H9 (cell line): ENCODE results near the gene NET1. TPM values are rescaled to one million over a fixed set of nuclear protein-coding genes. Genes with fewer than 3 reads are reported as not detected.

Experiments used
- DNase-seq: peaks from one replicate; pipeline ENCODE4 v3.0.0-alpha.2; 2017
- H2AFZ ChIP-seq: one replicate; pipeline ENCODE4 v1.6.1; 2013; ENCODE audit warnings: mild to moderate bottlenecking, low read length, control low read depth, moderate library complexity
- H2AK5ac ChIP-seq: 2 replicates; pipeline ENCODE4 v1.6.1; 2013; ENCODE audit warnings: low read length, control low read depth, mixed read lengths; ENCODE audit not compliant: insufficient read length
- H2BK120ac ChIP-seq: one replicate; pipeline ENCODE4 v1.6.1; 2013; ENCODE audit warnings: low read depth, mild to moderate bottlenecking, low read length, control low read depth, inconsistent platforms; ENCODE audit not compliant: poor library complexity, severe bottlenecking
- H2BK12ac ChIP-seq: 2 replicates; pipeline ENCODE4 v1.6.1; 2013; ENCODE audit warnings: low read length, control low read depth, mixed read lengths, low read depth; ENCODE audit not compliant: insufficient read length
- H2BK15ac ChIP-seq: 2 replicates; pipeline ENCODE4 v1.6.1; 2013; ENCODE audit warnings: low read depth, low read length, control low read depth
- H2BK20ac ChIP-seq: one replicate; pipeline ENCODE4 v1.6.1; 2013; ENCODE audit warnings: low read depth, mild to moderate bottlenecking, low read length, control low read depth, inconsistent platforms; ENCODE audit not compliant: poor library complexity, severe bottlenecking
- H2BK5ac ChIP-seq: 2 replicates; pipeline ENCODE4 v1.6.1; 2013; ENCODE audit warnings: low read length, control low read depth, mixed read lengths; ENCODE audit not compliant: insufficient read length
- H3K14ac ChIP-seq: 2 replicates; pipeline ENCODE4 v1.6.1; 2013; ENCODE audit warnings: low read length, control low read depth; ENCODE audit not compliant: insufficient read depth
- H3K18ac ChIP-seq: 2 replicates; pipeline ENCODE4 v1.6.1; 2013; ENCODE audit warnings: low read depth, mild to moderate bottlenecking, mixed read lengths, low read length, control low read depth; ENCODE audit not compliant: insufficient read length
- H3K23ac ChIP-seq: 2 replicates; pipeline ENCODE4 v1.6.1; 2013; ENCODE audit warnings: low read length, control low read depth, mixed read lengths, low read depth; ENCODE audit not compliant: insufficient read length
- H3K23me2 ChIP-seq: 2 replicates; pipeline ENCODE4 v1.6.1; 2013; ENCODE audit warnings: low read depth, mild to moderate bottlenecking, mixed read lengths, low read length, control low read depth; ENCODE audit not compliant: insufficient read length, poor library complexity, severe bottlenecking
- H3K27ac ChIP-seq: 2 replicates; pipeline ENCODE4 v1.5.1; 2013; ENCODE audit warnings: low read length, control low read depth, mixed read lengths, low read depth; ENCODE audit not compliant: insufficient read length
- H3K27me3 ChIP-seq: 2 replicates; pipeline ENCODE4 v1.6.1; 2013; ENCODE audit warnings: low read length, control low read depth, inconsistent platforms; ENCODE audit not compliant: insufficient read depth
- H3K4ac ChIP-seq: 2 replicates; pipeline ENCODE4 v1.6.1; 2013; ENCODE audit warnings: low read depth, mild to moderate bottlenecking, control low read depth, inconsistent platforms, low read length, moderate library complexity
- H3K4me1 ChIP-seq: 2 replicates; pipeline ENCODE4 v1.6.1; 2013; ENCODE audit warnings: low read length, control low read depth, inconsistent platforms; ENCODE audit not compliant: insufficient read depth
- H3K4me2 ChIP-seq: 2 replicates; pipeline ENCODE4 v1.6.1; 2013; ENCODE audit warnings: low read length, control low read depth, mixed read lengths; ENCODE audit not compliant: insufficient read length, insufficient read depth
- H3K56ac ChIP-seq: 2 replicates; pipeline ENCODE4 v1.6.1; 2013; ENCODE audit warnings: low read depth, mild to moderate bottlenecking, mixed read lengths, low read length, control low read depth; ENCODE audit not compliant: insufficient read length
- H3K79me1 ChIP-seq: 2 replicates; pipeline ENCODE4 v1.6.1; 2013; ENCODE audit warnings: low read depth, mild to moderate bottlenecking, moderate library complexity, low read length, control low read depth, inconsistent platforms; ENCODE audit not compliant: insufficient read depth, poor library complexity, severe bottlenecking
- H3K79me2 ChIP-seq: 2 replicates; pipeline ENCODE4 v1.6.1; 2013; ENCODE audit warnings: low read length, control low read depth, inconsistent platforms; ENCODE audit not compliant: insufficient read depth
- H3K9ac ChIP-seq: 2 replicates; pipeline ENCODE4 v1.6.1; 2013; ENCODE audit warnings: low read length, control low read depth, mixed read lengths; ENCODE audit not compliant: insufficient read length; ENCODE audit errors: extremely low read depth
- H3K9me3 ChIP-seq: one replicate; pipeline ENCODE4 v1.6.1; 2013; ENCODE audit warnings: low read depth, low read length, inconsistent platforms; ENCODE audit not compliant: control insufficient read depth
- H3T11ph ChIP-seq: one replicate; pipeline ENCODE4 v1.6.1; 2013; ENCODE audit warnings: mild to moderate bottlenecking, low read length, control low read depth, inconsistent platforms
- H4K20me1 ChIP-seq: one replicate; pipeline ENCODE4 v1.6.1; 2013; ENCODE audit not compliant: control insufficient read depth, insufficient read length, insufficient read depth
- H4K5ac ChIP-seq: 2 replicates; pipeline ENCODE4 v1.6.1; 2013; ENCODE audit warnings: low read depth, mild to moderate bottlenecking, mixed read lengths, low read length, control low read depth; ENCODE audit not compliant: insufficient read length
- H4K8ac ChIP-seq: replicated peaks from 2 replicates; pipeline ENCODE4 v1.6.1; 2013; ENCODE audit warnings: low read length, control low read depth, mixed read lengths, low read depth; ENCODE audit not compliant: insufficient read length
- H4K91ac ChIP-seq: 2 replicates; pipeline ENCODE4 v1.6.1; 2013; ENCODE audit warnings: low read depth, mild to moderate bottlenecking, moderate library complexity, mixed read lengths, low read length, control low read depth; ENCODE audit not compliant: insufficient read length
- H3K27ac Mint-ChIP-seq, 3 experiments: 2 replicates in 2 of 3; 3 replicates in 1 of 3; pipeline ENCODE4 v1.8.0; 2020 to 2021; ENCODE audit warnings: mixed read lengths in 3 of 3, mild to moderate bottlenecking in 1 of 3, moderate library complexity in 1 of 3
- H3K27me3 Mint-ChIP-seq: 2 replicates; pipeline ENCODE4 v1.8.0; 2021; ENCODE audit warnings: low read depth, mild to moderate bottlenecking, moderate library complexity, mixed read lengths
- H3K36me3 Mint-ChIP-seq, 3 experiments: 2 replicates in 2 of 3; 3 replicates in 1 of 3; pipeline ENCODE4 v1.8.0; 2020 to 2021; ENCODE audit warnings: low read depth in 3 of 3, mixed read lengths in 3 of 3; ENCODE audit not compliant: insufficient read depth in 1 of 3
- H3K4me1 Mint-ChIP-seq, 2 experiments: 2 replicates each; pipeline ENCODE4 v1.8.0; 2020; ENCODE audit warnings: mixed read lengths in 2 of 2
- H3K4me3 Mint-ChIP-seq, 2 experiments: 2 replicates in 1 of 2; 3 replicates in 1 of 2; pipeline ENCODE4 v1.8.0; 2020 to 2021; ENCODE audit warnings: mild to moderate bottlenecking in 2 of 2, mixed read lengths in 2 of 2, moderate library complexity in 1 of 2
- H3K9me3 Mint-ChIP-seq, 2 experiments: 2 replicates in 1 of 2; 3 replicates in 1 of 2; pipeline ENCODE4 v1.8.0; 2020; ENCODE audit warnings: mild to moderate bottlenecking in 2 of 2, mixed read lengths in 2 of 2, moderate library complexity in 1 of 2
- CTCF ChIP-seq: fragments of 200-600 bp; sonication (generic); conservative IDR thresholded peaks from 3 replicates; pipeline ENCODE4 v1.8.0; 2021; ENCODE audit warnings: antibody characterized with exemption, mild to moderate bottlenecking
- WGBS: extraction: QIAGEN DNeasy Blood & Tissue Kit; methylation state at CpG from one replicate; pipeline ENCODE4 v1.1.7; 2013; ENCODE audit warnings: missing lambda C conversion rate, low lambda C conversion rate, mixed read lengths; ENCODE audit not compliant: insufficient read length; ENCODE audit errors: extremely low coverage; 5-methylcytosine and 5-hydroxymethylcytosine counted together
- total RNA-seq: library from RNA; stranded (reverse); gene quantifications from 2 replicates; pipeline ENCODE4 v1.2.1, GENCODE V29; 2021

Gene NET1
- total RNA-seq, 1 experiment from 2014 or later: 50.6 TPM

DNA sequence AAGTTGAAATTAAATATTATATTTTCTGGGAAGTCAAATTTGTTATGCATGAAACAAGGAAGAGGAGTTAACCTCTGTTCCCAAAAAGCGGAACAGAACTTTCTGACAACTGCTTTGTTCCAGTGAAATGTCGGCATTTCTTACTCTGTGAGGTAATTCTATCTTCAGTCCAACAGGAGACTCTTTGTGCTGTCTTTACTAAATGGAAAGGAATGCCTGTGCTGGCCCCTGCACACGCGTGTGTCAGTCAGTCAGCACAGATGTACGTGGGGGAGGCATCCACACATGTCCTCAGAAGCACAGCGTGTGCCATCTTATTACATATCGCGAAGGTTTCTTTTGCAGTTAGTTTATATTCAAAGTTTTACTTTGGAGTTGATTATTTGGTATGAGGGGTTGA is 37.5 kb downstream of the NET1 start:
- Histone ChIP-seq H4K8ac (no peak overlapping the region), H4K20me1 (no peaks in the 10 kb centered on the region), H3T11ph (no peak overlapping the region), H3K18ac (no peak overlapping the region), H3K14ac (no peak overlapping the region), H3K23me2 (no peaks in the 10 kb centered on the region), H2BK5ac (no peak overlapping the region), H2BK120ac (no peak overlapping the region), H2AFZ (no peak overlapping the region), H3K9me3 (no peaks in the 10 kb centered on the region), H2BK15ac (no peak overlapping the region), H2AK5ac (no peak overlapping the region), H3K9ac (no peak overlapping the region), H4K5ac (no peak overlapping the region), H3K23ac (no peak overlapping the region), H3K4me2 (no peak overlapping the region), H3K79me2 (peaks cover 14% of the 10 kb centered on the region; the same call in 1 of the 2 replicates), H3K79me1 (no peaks in the 10 kb centered on the region), H3K56ac (no peak overlapping the region), H3K4me1 (no peaks in the 10 kb centered on the region; the same call in 1 of the 2 replicates), H3K27ac (no peak overlapping the region), H2BK12ac (no peak overlapping the region), H3K27me3 (no peaks in the 10 kb centered on the region), H2BK20ac (no peak overlapping the region), H3K4ac (no peak overlapping the region), H4K91ac (no peak overlapping the region)
- Mint-ChIP-seq H3K27ac (peak overlapping the region; percentile 85 to 96 (median 91); a peak in 5 of 7 replicates), H3K4me1 (peaks cover 28 to 29% of the 10 kb centered on the region in 2 experiments), H3K36me3 (peaks cover 33 to 35% (median 34%) of the 10 kb centered on the region in 3 experiments), H3K9me3 (no peaks in the 10 kb centered on the region), H3K4me3 (peak overlapping the region in 1 of 2 experiments; percentile 65; a peak in 2 of 5 replicates), H3K27me3 (no peaks in the 10 kb centered on the region)
- no peak; the same call in 2 of the 3 replicates for TF ChIP-seq CTCF
- no peak for DNase-seq
- WGBS: no CpG with 5 or more reads among the region's 8 CpGs
